HCT116 (cell line): ENCODE data around the gene NELL1. TPM values are rescaled to one million over a fixed set of nuclear protein-coding genes. Genes with fewer than 3 reads are reported as not detected.

ENCODE experiments used
- ATAC-seq: fragments of 200-7000 bp; cut with Tn5 transposase; 2 replicates; pipeline ENCODE4 v1.9.1; 2020; ENCODE audit warnings: mild to moderate bottlenecking, moderate library complexity
- BruUV-seq: library from RNA; stranded (reverse); fragments of 400-500 nt; replicated peaks from 2 replicates; lab custom pipeline; 2021; lab: Mats Ljungman, UMichigan
- CTCF ChIA-PET: fragments of 300-600 bp; sonication (Branson Sonifier 250); formaldehyde crosslinking; loops from one replicate; lab custom pipeline; 2021; ENCODE audit warnings: antibody characterized with exemption; lab: Charles Lee
- POLR2A ChIA-PET: fragments of 300-600, 350-600 bp; sonication (Branson Sonifier 250); formaldehyde crosslinking; loops from one replicate; lab custom pipeline; 2021; ENCODE audit warnings: antibody characterized with exemption; lab: Charles Lee
- RAD21 ChIA-PET, 2 experiments: fragments of 300-600 bp; sonication (Branson Sonifier 250); formaldehyde crosslinking; loops; one replicate each; lab custom pipeline; 2023; ENCODE audit warnings: low total read pairs in 2 of 2; ENCODE audit not compliant: uncharacterized antibody in 2 of 2, unreplicated experiment in 2 of 2, low non-redundant PET in 1 of 2; lab: Charles Lee
- DNase-seq: peaks from one replicate; pipeline ENCODE4 v3.0.0-alpha.2; 2010; ENCODE audit warnings: low read depth, low spot score
- H2AFZ ChIP-seq: fragments of 200-600 bp; shearing (Covaris generic), sonication (generic); 2 replicates; pipeline ENCODE4 v1.6.1; 2017; ENCODE audit warnings: low read depth, mixed run types, mixed read lengths, antibody characterized with exemption, low read length; ENCODE audit not compliant: poor library complexity, severe bottlenecking
- H3K27ac ChIP-seq: 2 replicates; pipeline ENCODE4 v1.5.1; 2012; ENCODE audit warnings: low read depth, low read length
- H3K27me3 ChIP-seq: fragments of 200-600 bp; sonication (generic); 2 replicates; pipeline ENCODE4 v1.6.1; 2016; ENCODE audit warnings: mixed run types, low read length, mixed read lengths; ENCODE audit not compliant: insufficient read depth
- H3K36me3 ChIP-seq, 2 experiments: fragments of 200-500 bp in 1 of 2; fragments of 200-600 bp in 1 of 2; sonication (Bioruptor generic) in 1 of 2; sonication (generic) in 1 of 2; 2 replicates each; pipeline versions ENCODE4 v1.5.1 to v1.6.1; 2014 to 2016; ENCODE audit warnings: low read length in 2 of 2, inconsistent platforms in 1 of 2, mixed read lengths in 1 of 2, mixed run types in 1 of 2; ENCODE audit not compliant: insufficient read depth in 2 of 2, control insufficient read depth in 1 of 2
- H3K4me1 ChIP-seq, 2 experiments: fragments of 200-600 bp in 1 of 2; sonication (generic) in 1 of 2; 2 replicates each; pipeline versions ENCODE4 v1.5.1 to v1.6.1; 2012 to 2017; ENCODE audit warnings: low read length in 2 of 2, inconsistent platforms in 1 of 2, mild to moderate bottlenecking in 1 of 2, mixed read lengths in 1 of 2, mixed run types in 1 of 2, moderate library complexity in 1 of 2; ENCODE audit not compliant: insufficient read depth in 2 of 2, control insufficient read depth in 1 of 2
- H3K4me2 ChIP-seq: fragments of 200-600 bp; sonication (generic); 2 replicates; pipeline ENCODE4 v1.6.1; 2017; ENCODE audit warnings: mixed run types, low read length, mixed read lengths
- H3K4me3 ChIP-seq, 2 experiments: fragments of 200-600 bp in 1 of 2; sonication (generic) in 1 of 2; replicated peaks in 1 of 2; 2 replicates each; pipeline ENCODE4 v1.5.1; 2011 to 2016; ENCODE audit warnings: low read length in 2 of 2, control low read depth in 1 of 2, low read depth in 1 of 2, mild to moderate bottlenecking in 1 of 2, mixed read lengths in 1 of 2, mixed run types in 1 of 2
- H3K79me2 ChIP-seq: fragments of 200-600 bp; sonication (generic); 2 replicates; pipeline ENCODE4 v1.6.1; 2017; ENCODE audit warnings: mild to moderate bottlenecking, mixed run types, low read length, moderate library complexity, mixed read lengths; ENCODE audit not compliant: insufficient read depth
- H3K9ac ChIP-seq: fragments of 200-600 bp; sonication (generic); 2 replicates; pipeline ENCODE4 v1.6.1; 2016; ENCODE audit warnings: low read length, mixed read lengths
- H3K9me2 ChIP-seq: fragments of 200-600 bp; sonication (generic), shearing (Covaris generic); 2 replicates; pipeline ENCODE4 v1.6.1; 2017; ENCODE audit warnings: mixed run types, mild to moderate bottlenecking, moderate library complexity; ENCODE audit not compliant: insufficient read depth
- H3K9me3 ChIP-seq, 2 experiments: fragments of 200-500 bp in 1 of 2; fragments of 200-600 bp in 1 of 2; sonication (Bioruptor generic) in 1 of 2; sonication (generic) in 1 of 2; 2 replicates each; pipeline ENCODE4 v1.6.1; 2014 to 2017; ENCODE audit warnings: low read length in 2 of 2, mixed read lengths in 2 of 2, inconsistent platforms in 1 of 2, low read depth in 1 of 2, mild to moderate bottlenecking in 1 of 2, mixed run types in 1 of 2, moderate library complexity in 1 of 2; ENCODE audit not compliant: control insufficient read depth in 1 of 2, insufficient read depth in 1 of 2
- H4K20me1 ChIP-seq: fragments of 200-600 bp; sonication (generic), shearing (Covaris generic); 2 replicates; pipeline ENCODE4 v1.6.1; 2017; ENCODE audit warnings: mixed run types, mild to moderate bottlenecking, moderate library complexity; ENCODE audit not compliant: insufficient read depth
- CBX3 ChIP-seq: IDR thresholded peaks from 2 replicates; pipeline ENCODE4 v1.6.1; 2012; ENCODE audit warnings: low read depth
- CEBPB ChIP-seq: IDR thresholded peaks from 2 replicates; pipeline ENCODE4 v1.6.1; 2012; ENCODE audit warnings: low read depth
- EGR1 ChIP-seq: IDR thresholded peaks from 2 replicates; pipeline ENCODE4 v1.6.1; 2012; ENCODE audit warnings: low read depth
- ELF1 ChIP-seq: IDR thresholded peaks from 2 replicates; pipeline ENCODE4 v1.6.1; 2012; ENCODE audit warnings: low read depth, borderline replicate concordance
- EZH2 ChIP-seq: fragments of 200-600 bp; sonication (generic); IDR thresholded peaks from 2 replicates; pipeline ENCODE4 v1.6.1; 2017; ENCODE audit warnings: antibody characterized with exemption, mixed run types
- EZH2phosphoT487 ChIP-seq: fragments of 200-600 bp; IDR thresholded peaks from 2 replicates; pipeline ENCODE4 v1.6.1; 2018; ENCODE audit warnings: antibody characterized with exemption, borderline replicate concordance
- FOSL1 ChIP-seq: IDR thresholded peaks from 2 replicates; pipeline ENCODE4 v1.6.1; 2012; ENCODE audit warnings: low read depth
- JUND ChIP-seq: IDR thresholded peaks from 2 replicates; pipeline ENCODE4 v1.6.1; 2012
- POLR2A ChIP-seq: IDR thresholded peaks from 2 replicates; pipeline ENCODE4 v1.7.0; 2011; ENCODE audit warnings: borderline replicate concordance; ENCODE audit not compliant: insufficient read depth, insufficient read length; ENCODE audit errors: extremely low read depth
- POLR2AphosphoS5 ChIP-seq: IDR thresholded peaks from 2 replicates; pipeline ENCODE4 v1.6.1; 2011; ENCODE audit warnings: mild to moderate bottlenecking, low read depth, low read length, moderate library complexity
- SIN3A ChIP-seq: IDR thresholded peaks from 2 replicates; pipeline ENCODE4 v1.6.1; 2012; ENCODE audit warnings: low read depth
- SP1 ChIP-seq: IDR thresholded peaks from 2 replicates; pipeline ENCODE4 v1.6.1; 2012; ENCODE audit warnings: low read depth
- SRF ChIP-seq: IDR thresholded peaks from 2 replicates; pipeline ENCODE4 v1.6.1; 2012; ENCODE audit warnings: low read depth
- TCF7L2 ChIP-seq: IDR thresholded peaks from 2 replicates; pipeline ENCODE4 v1.7.0; 2011; ENCODE audit warnings: borderline replicate concordance, inconsistent platforms; ENCODE audit not compliant: insufficient read depth, insufficient read length; ENCODE audit errors: extremely low read depth
- YY1 ChIP-seq: IDR thresholded peaks from 2 replicates; pipeline ENCODE4 v1.6.1; 2011; ENCODE audit warnings: low read length, low read depth, moderate library complexity, mild to moderate bottlenecking; ENCODE audit not compliant: insufficient replicate concordance; ENCODE audit errors: extremely low read depth
- ZFX ChIP-seq: fragments of 450-650 bp; IDR thresholded peaks from 2 replicates; pipeline ENCODE4 v1.6.1; 2017
- ZNF274 ChIP-seq: fragments of 200-500 bp; sonication (Bioruptor generic); IDR thresholded peaks from 2 replicates; pipeline ENCODE4 v1.6.1; 2014; ENCODE audit warnings: mild to moderate bottlenecking, low read depth, low read length, inconsistent platforms
- intact Hi-C: fragments of 100-400 bp; cut with micrococcal nuclease; formaldehyde crosslinking; loops from 2 replicates; pipeline ENCODE4 v1.10.0; 2022
- total RNA-seq: library from RNA; stranded (reverse); gene quantifications from one replicate; pipeline ENCODE4 v1.2.1, GENCODE V29; 2021; ENCODE audit not compliant: unreplicated experiment
- TF ChIP-seq, protein P1 (sequence below): IDR thresholded peaks from 2 replicates; pipeline ENCODE4 v1.6.1; 2011; ENCODE audit warnings: mild to moderate bottlenecking, low read length, moderate library complexity; ENCODE audit not compliant: insufficient replicate concordance; ENCODE audit errors: extremely low read depth
- TF ChIP-seq, protein P2 (sequence below), 3 experiments: fragments of 200-600 bp in 1 of 3; sonication (generic) in 1 of 3; IDR thresholded peaks in 2 of 3; conservative IDR thresholded peaks in 1 of 3; 2 replicates each; pipeline ENCODE4 v1.5.1; 2012 to 2017; ENCODE audit warnings: low read depth in 2 of 3, low read length in 2 of 3, antibody characterized with exemption in 1 of 3, borderline replicate concordance in 1 of 3, control low read depth in 1 of 3, mild to moderate bottlenecking in 1 of 3, mixed read lengths in 1 of 3, mixed run types in 1 of 3, moderate library complexity in 1 of 3; ENCODE audit not compliant: insufficient read depth in 1 of 3
- TF ChIP-seq, protein P3 (sequence below): IDR thresholded peaks from 2 replicates; pipeline ENCODE4 v1.6.1; 2012

NELL1 gene
- total RNA-seq, 1 experiment from 2014 or later = not detected

DNA sequence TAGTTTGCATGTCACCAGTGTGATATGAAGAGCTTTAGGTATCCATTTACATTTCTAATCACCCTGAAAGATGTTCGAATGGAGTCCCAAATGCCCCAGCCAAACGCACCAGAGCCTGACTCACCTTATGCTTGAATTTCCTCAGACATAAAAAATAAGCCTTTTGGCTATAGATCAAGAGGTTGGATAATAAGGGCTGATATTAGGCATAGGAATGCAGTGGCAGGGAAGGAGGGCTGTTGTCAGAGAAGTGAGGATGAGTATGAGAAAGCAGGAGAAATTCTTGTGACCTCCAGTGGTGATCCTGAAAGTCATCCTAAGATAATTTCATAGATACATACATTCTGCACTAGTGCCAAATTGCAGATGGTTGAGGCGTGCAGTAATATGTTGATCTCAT lies 264.6 kb downstream of the NELL1 start:
- no peaks in the 10 kb centered on the region for H3K79me2 ChIP-seq
- intact Hi-C loops = no loop called here
- no peaks in the 10 kb centered on the region for H3K4me1 ChIP-seq
- no peak overlapping the region for H3K4me3 ChIP-seq
- ATAC-seq = no peak
- no peaks in the 10 kb centered on the region for H4K20me1 ChIP-seq
- RAD21 ChIA-PET = no interaction called here
- H3K4me2 ChIP-seq = no peak overlapping the region
- H3K36me3 ChIP-seq = no peaks in the 10 kb centered on the region
- no TSS peak for BruUV-seq
- TF ChIP-seq CBX3 (no peak), EGR1 (no peak), EZH2phosphoT487 (no peak), SIN3A (no peak), ELF1 (no peak)
- TF ChIP-seq, all 23 proteins: peak for 0
- ChIA-PET CTCF (no interaction called here), POLR2A (no interaction called here)
- Histone ChIP-seq H3K9me2 (no peaks in the 10 kb centered on the region), H3K9me3 (peaks cover 0 to 4% of the 10 kb centered on the region in 2 experiments; a peak in 2 of 4 replicates), H2AFZ (no peak overlapping the region), H3K27me3 (no peaks in the 10 kb centered on the region), H3K27ac (no peak overlapping the region), H3K9ac (no peak overlapping the region)
- no peak for DNase-seq

DNA sequence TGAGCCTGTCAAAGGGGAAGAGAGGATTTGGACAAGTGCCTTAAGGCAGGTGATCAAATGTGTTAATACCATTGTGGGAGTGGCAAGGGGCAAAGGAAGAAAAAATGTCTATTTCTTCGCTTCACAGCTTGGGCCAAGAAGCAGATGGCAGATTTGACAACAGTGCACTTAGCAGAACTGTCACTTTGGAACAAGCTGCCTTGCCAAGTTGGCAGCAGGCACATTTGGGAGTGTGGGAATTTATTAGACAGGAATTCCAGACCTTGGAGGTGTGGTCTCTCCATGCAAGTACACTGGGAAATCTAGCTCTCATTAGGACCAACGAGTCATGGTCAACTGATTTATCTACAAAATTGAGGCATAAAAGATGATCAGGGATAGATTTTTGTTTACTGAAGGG lies 265.1 kb downstream of the NELL1 start:
- no peaks in the 10 kb centered on the region for H3K27me3 ChIP-seq
- RAD21 ChIA-PET = no interaction called here
- H3K4me2 ChIP-seq = no peak overlapping the region
- H3K36me3 ChIP-seq = no peaks in the 10 kb centered on the region
- POLR2A ChIA-PET = no interaction called here
- ATAC-seq (no peak), DNase-seq (no peak)
- CTCF ChIA-PET = no interaction called here
- no peaks in the 10 kb centered on the region for H3K79me2 ChIP-seq
- no peak overlapping the region for H2AFZ ChIP-seq
- H3K9ac ChIP-seq = no peak overlapping the region
- no peak overlapping the region for H3K4me3 ChIP-seq
- no peaks in the 10 kb centered on the region for H3K4me1 ChIP-seq
- H3K9me2 ChIP-seq = no peaks in the 10 kb centered on the region
- no TSS peak for BruUV-seq
- intact Hi-C loops = no loop called here
- peaks cover 0 to 9% of the 10 kb centered on the region in 2 experiments; a peak in 2 of 4 replicates for H3K9me3 ChIP-seq
- H3K27ac ChIP-seq = no peak overlapping the region
- no peaks in the 10 kb centered on the region for H4K20me1 ChIP-seq
- TF ChIP-seq EZH2 (no peak), POLR2A (no peak), YY1 (no peak), SP1 (no peak), FOSL1 (no peak), TCF7L2 (no peak), CEBPB (no peak), ZNF274 (no peak), POLR2AphosphoS5 (no peak), SRF (no peak), ZFX (no peak), JUND (no peak), EGR1 (no peak), SIN3A (no peak), ELF1 (no peak)
- TF ChIP-seq, protein P1, sequence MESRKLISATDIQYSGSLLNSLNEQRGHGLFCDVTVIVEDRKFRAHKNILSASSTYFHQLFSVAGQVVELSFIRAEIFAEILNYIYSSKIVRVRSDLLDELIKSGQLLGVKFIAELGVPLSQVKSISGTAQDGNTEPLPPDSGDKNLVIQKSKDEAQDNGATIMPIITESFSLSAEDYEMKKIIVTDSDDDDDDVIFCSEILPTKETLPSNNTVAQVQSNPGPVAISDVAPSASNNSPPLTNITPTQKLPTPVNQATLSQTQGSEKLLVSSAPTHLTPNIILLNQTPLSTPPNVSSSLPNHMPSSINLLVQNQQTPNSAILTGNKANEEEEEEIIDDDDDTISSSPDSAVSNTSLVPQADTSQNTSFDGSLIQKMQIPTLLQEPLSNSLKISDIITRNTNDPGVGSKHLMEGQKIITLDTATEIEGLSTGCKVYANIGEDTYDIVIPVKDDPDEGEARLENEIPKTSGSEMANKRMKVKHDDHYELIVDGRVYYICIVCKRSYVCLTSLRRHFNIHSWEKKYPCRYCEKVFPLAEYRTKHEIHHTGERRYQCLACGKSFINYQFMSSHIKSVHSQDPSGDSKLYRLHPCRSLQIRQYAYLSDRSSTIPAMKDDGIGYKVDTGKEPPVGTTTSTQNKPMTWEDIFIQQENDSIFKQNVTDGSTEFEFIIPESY = no peak
- TF ChIP-seq, protein P2, sequence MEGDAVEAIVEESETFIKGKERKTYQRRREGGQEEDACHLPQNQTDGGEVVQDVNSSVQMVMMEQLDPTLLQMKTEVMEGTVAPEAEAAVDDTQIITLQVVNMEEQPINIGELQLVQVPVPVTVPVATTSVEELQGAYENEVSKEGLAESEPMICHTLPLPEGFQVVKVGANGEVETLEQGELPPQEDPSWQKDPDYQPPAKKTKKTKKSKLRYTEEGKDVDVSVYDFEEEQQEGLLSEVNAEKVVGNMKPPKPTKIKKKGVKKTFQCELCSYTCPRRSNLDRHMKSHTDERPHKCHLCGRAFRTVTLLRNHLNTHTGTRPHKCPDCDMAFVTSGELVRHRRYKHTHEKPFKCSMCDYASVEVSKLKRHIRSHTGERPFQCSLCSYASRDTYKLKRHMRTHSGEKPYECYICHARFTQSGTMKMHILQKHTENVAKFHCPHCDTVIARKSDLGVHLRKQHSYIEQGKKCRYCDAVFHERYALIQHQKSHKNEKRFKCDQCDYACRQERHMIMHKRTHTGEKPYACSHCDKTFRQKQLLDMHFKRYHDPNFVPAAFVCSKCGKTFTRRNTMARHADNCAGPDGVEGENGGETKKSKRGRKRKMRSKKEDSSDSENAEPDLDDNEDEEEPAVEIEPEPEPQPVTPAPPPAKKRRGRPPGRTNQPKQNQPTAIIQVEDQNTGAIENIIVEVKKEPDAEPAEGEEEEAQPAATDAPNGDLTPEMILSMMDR (IDR thresholded peaks at IDR 0.05 in 2 of 3, conservative IDR thresholded peaks at IDR 0.05 in 1 of 3; ENCODE audit: borderline replicate concordance in 1 of 3, insufficient read depth in 1 of 3, low read depth in 2 of 3, low read length in 2 of 3) = no peak
- TF ChIP-seq, protein P3, sequence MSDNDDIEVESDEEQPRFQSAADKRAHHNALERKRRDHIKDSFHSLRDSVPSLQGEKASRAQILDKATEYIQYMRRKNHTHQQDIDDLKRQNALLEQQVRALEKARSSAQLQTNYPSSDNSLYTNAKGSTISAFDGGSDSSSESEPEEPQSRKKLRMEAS = no peak
